Measurements from ENCODE around the gene KCNK7. TPM values are rescaled to one million over a fixed set of nuclear protein-coding genes. Genes with fewer than 3 reads are reported as not detected.

The KCNK7 gene
- polyA plus RNA-seq, 1 of the 3 experiments (the other 2 are of a cell fraction) = 0.58 TPM

DNA sequence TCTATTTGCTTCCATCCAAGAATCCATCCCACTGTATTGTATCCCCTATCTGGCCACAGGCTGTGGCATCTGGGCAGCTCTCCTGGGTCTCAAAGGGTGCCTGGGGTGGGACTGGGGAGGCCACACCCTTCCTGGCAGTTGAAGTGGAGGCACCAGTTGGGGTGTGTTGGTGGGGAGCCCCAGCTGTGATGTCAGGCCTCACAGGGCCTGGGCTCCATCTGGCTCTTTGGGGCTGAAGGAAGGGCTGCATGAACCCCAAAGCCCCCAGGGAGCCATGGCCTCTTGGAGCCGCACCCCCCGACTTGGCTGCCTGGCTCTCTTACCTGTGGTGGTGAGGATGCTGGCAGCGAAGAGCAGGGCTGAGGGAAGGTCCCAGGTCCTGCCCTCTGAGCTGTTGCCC is 469 bp downstream of the KCNK7 start:
- CTCF ChIA-PET = interaction anchor here (0.9 to 12.8 kb wide), 9 partner anchors 10 to 219 kb away, joined by 3 to 216 read pairs (median 13); partner anchors contain the start of genes EHBP1L1, FAM89B, MAP3K11 and ZNRD2

More for the DNA sequence above, 469 bp downstream of the KCNK7 start:
- POLR2A ChIA-PET = interaction anchor here (0.6 to 3.1 kb wide), 4 partner anchors 10 to 179 kb away, joined by 3 to 15 read pairs (median 4); no protein-coding TSS in a partner anchor
- Histone ChIP-seq H3K27me3 (ENCODE audit: insufficient read depth) (no peaks in the 10 kb centered on the region), H2AFZ (ENCODE audit: low read depth) (no peak overlapping the region), H3K79me2 (ENCODE audit: insufficient read depth) (no peaks in the 10 kb centered on the region), H3K4me1 (ENCODE audit: control insufficient read depth in 1 of 2, insufficient read depth in 2 of 2, low read depth in 1 of 2, low read length in 1 of 2) (peaks cover 0 to 12% of the 10 kb centered on the region in 2 experiments; a peak in 1 of 4 replicates), H3K27ac (ENCODE audit: low read depth in 2 of 2, low read length in 1 of 2) (no peak overlapping the region; a peak in 1 of 4 replicates), H3K36me3 (replicated peaks in 1 of 2; ENCODE audit: control insufficient read depth in 1 of 2, insufficient read depth in 2 of 2, low read length in 1 of 2) (peaks cover 12 to 32% of the 10 kb centered on the region in 2 experiments), H3K9me2 (no peaks in the 10 kb centered on the region), H3F3A (replicated peaks; ENCODE audit: insufficient read depth) (peaks cover 9% of the 10 kb centered on the region), H4K20me1 (ENCODE audit: insufficient read depth) (no peaks in the 10 kb centered on the region), H3K9me3 (no peaks in the 10 kb centered on the region), H3K4me3 (ENCODE audit: low read depth in 2 of 2, low read length in 1 of 2) (no peak overlapping the region), H3K4me2 (no peak overlapping the region), H3K9ac (no peak overlapping the region)
- TF ChIP-seq CTCF (IDR thresholded peaks at IDR 0.05) (no peak), TCF12 (IDR thresholded peaks at IDR 0.05) (no peak), MXI1 (IDR thresholded peaks at IDR 0.05; ENCODE audit: low read depth, low read length) (no peak), CHD2 (IDR thresholded peaks at IDR 0.05; ENCODE audit: low read length, partially characterized antibody) (no peak), GABPA (IDR thresholded peaks at IDR 0.05; ENCODE audit: low read depth) (no peak), NFIC (IDR thresholded peaks at IDR 0.05; ENCODE audit: borderline replicate concordance) (no peak), TEAD4 (IDR thresholded peaks at IDR 0.05; ENCODE audit: borderline replicate concordance, insufficient read depth) (no peak), ELF1 (IDR thresholded peaks at IDR 0.05) (no peak), FOXM1 (IDR thresholded peaks at IDR 0.05; ENCODE audit: low read depth) (no peak), FOXJ3 (CRISPR knock-in tag; IDR thresholded peaks at IDR 0.05) (no peak), TAF1 (IDR thresholded peaks at IDR 0.05; ENCODE audit: borderline replicate concordance, low read depth, low read length) (no peak), RCOR1 (IDR thresholded peaks at IDR 0.05; ENCODE audit: low read length) (no peak)
- TF ChIP-seq, protein P1, sequence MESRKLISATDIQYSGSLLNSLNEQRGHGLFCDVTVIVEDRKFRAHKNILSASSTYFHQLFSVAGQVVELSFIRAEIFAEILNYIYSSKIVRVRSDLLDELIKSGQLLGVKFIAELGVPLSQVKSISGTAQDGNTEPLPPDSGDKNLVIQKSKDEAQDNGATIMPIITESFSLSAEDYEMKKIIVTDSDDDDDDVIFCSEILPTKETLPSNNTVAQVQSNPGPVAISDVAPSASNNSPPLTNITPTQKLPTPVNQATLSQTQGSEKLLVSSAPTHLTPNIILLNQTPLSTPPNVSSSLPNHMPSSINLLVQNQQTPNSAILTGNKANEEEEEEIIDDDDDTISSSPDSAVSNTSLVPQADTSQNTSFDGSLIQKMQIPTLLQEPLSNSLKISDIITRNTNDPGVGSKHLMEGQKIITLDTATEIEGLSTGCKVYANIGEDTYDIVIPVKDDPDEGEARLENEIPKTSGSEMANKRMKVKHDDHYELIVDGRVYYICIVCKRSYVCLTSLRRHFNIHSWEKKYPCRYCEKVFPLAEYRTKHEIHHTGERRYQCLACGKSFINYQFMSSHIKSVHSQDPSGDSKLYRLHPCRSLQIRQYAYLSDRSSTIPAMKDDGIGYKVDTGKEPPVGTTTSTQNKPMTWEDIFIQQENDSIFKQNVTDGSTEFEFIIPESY (IDR thresholded peaks at IDR 0.05; ENCODE audit: borderline replicate concordance, low read depth) = no peak
- TF ChIP-seq, protein P2, sequence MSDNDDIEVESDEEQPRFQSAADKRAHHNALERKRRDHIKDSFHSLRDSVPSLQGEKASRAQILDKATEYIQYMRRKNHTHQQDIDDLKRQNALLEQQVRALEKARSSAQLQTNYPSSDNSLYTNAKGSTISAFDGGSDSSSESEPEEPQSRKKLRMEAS (IDR thresholded peaks at IDR 0.05; ENCODE audit: low read depth) = no peak
- TF ChIP-seq, protein P3, sequence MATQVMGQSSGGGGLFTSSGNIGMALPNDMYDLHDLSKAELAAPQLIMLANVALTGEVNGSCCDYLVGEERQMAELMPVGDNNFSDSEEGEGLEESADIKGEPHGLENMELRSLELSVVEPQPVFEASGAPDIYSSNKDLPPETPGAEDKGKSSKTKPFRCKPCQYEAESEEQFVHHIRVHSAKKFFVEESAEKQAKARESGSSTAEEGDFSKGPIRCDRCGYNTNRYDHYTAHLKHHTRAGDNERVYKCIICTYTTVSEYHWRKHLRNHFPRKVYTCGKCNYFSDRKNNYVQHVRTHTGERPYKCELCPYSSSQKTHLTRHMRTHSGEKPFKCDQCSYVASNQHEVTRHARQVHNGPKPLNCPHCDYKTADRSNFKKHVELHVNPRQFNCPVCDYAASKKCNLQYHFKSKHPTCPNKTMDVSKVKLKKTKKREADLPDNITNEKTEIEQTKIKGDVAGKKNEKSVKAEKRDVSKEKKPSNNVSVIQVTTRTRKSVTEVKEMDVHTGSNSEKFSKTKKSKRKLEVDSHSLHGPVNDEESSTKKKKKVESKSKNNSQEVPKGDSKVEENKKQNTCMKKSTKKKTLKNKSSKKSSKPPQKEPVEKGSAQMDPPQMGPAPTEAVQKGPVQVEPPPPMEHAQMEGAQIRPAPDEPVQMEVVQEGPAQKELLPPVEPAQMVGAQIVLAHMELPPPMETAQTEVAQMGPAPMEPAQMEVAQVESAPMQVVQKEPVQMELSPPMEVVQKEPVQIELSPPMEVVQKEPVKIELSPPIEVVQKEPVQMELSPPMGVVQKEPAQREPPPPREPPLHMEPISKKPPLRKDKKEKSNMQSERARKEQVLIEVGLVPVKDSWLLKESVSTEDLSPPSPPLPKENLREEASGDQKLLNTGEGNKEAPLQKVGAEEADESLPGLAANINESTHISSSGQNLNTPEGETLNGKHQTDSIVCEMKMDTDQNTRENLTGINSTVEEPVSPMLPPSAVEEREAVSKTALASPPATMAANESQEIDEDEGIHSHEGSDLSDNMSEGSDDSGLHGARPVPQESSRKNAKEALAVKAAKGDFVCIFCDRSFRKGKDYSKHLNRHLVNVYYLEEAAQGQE (IDR thresholded peaks at IDR 0.05; ENCODE audit: low read depth, low read length) = no peak
- DNase-seq = peak; percentile 38
- WGBS (ENCODE audit: low lambda C conversion rate) = 80% methylated on average over 1 of the region's 3 CpGs

All from SK-N-SH (cell line).